K562 (cell line): ENCODE data around the gene TFPI. TPM values are rescaled to one million over a fixed set of nuclear protein-coding genes. Genes with fewer than 3 reads are reported as not detected.
A peak's percentile ranks its signal among the peaks of the same experiment; 100 is the strongest.

ENCODE experiments used
- ARNT ChIP-seq, 2 experiments: fragments of 450-650 bp; IDR thresholded peaks; 2 replicates each; pipeline ENCODE4 v1.6.1; 2016; ENCODE audit warnings: mild to moderate bottlenecking in 1 of 2
- BRD4 ChIP-seq: fragments of 200-600 bp; sonication (generic); IDR thresholded peaks from 2 replicates; pipeline ENCODE4 v1.6.1; 2017; ENCODE audit warnings: inconsistent platforms
- CHCHD3 ChIP-seq: fragments of 250-450 bp; sonication (Bioruptor Pico); IDR thresholded peaks from 2 replicates; pipeline ENCODE4 v2.1.2; 2022; ENCODE audit warnings: mild to moderate bottlenecking
- FOXK2 ChIP-seq, 2 experiments: fragments of 450-650 bp; IDR thresholded peaks in 1 of 2; conservative IDR thresholded peaks in 1 of 2; 2 replicates each; pipeline ENCODE4 v1.6.1; 2016; ENCODE audit warnings: low read depth in 2 of 2, mild to moderate bottlenecking in 1 of 2
- HIVEP1 ChIP-seq: fragments of 250-450 bp; sonication (Bioruptor Pico); IDR thresholded peaks from 2 replicates; pipeline ENCODE4 v1.4.0; 2020; ENCODE audit warnings: mild to moderate bottlenecking
- HMGN3 ChIP-seq: IDR thresholded peaks from 2 replicates; pipeline ENCODE4 v1.6.1; 2011; ENCODE audit warnings: borderline replicate concordance, low read depth, mild to moderate bottlenecking, mixed read lengths, low read length; ENCODE audit not compliant: insufficient read length; ENCODE audit errors: extremely low read depth
- MCM7 ChIP-seq, 2 experiments: fragments of 450-650 bp; IDR thresholded peaks; 2 replicates each; pipeline ENCODE4 v1.6.1; 2016 to 2018
- MTA1 ChIP-seq: fragments of 450-650 bp; IDR thresholded peaks from 2 replicates; pipeline ENCODE4 v1.6.1; 2017; ENCODE audit warnings: borderline replicate concordance
- MXI1 ChIP-seq: IDR thresholded peaks from 2 replicates; pipeline ENCODE4 v1.6.1; 2011; ENCODE audit warnings: low read depth, mild to moderate bottlenecking, improper control_type of control experiment, low read length
- NEUROD1 ChIP-seq: fragments of 150-350 bp; IDR thresholded peaks from 2 replicates; pipeline ENCODE4 v1.6.1; 2014; ENCODE audit warnings: borderline replicate concordance, low read length, low read depth; ENCODE audit not compliant: partially characterized antibody
- NFRKB ChIP-seq: fragments of 450-650 bp; IDR thresholded peaks from 2 replicates; pipeline ENCODE4 v1.6.1; 2016; ENCODE audit warnings: low read depth
- NKRF ChIP-seq: fragments of 450-650 bp; IDR thresholded peaks from 2 replicates; pipeline ENCODE4 v1.6.1; 2016; ENCODE audit warnings: borderline replicate concordance
- NONO ChIP-seq, 2 experiments: fragments of 200-400 bp in 1 of 2; fragments of 450-650 bp in 1 of 2; formaldehyde crosslinking in 1 of 2; IDR thresholded peaks; 2 replicates each; pipeline ENCODE4 v1.6.1; 2017; ENCODE audit warnings: low read depth in 2 of 2, mild to moderate bottlenecking in 2 of 2, moderate library complexity in 2 of 2, low read length in 1 of 2
- STAT6 ChIP-seq: sonication (generic); formaldehyde crosslinking; IDR thresholded peaks from 2 replicates; pipeline ENCODE4 v1.8.1; 2023; ENCODE audit warnings: mild to moderate bottlenecking, missing genetic modification reagents
- SUPT5H ChIP-seq: fragments of 450-650 bp; IDR thresholded peaks from 2 replicates; pipeline ENCODE4 v1.6.1; 2016
- TCF7 ChIP-seq: sonication (generic); IDR thresholded peaks from 2 replicates; pipeline ENCODE4 v1.6.1; 2016; ENCODE audit warnings: antibody characterized with exemption, borderline replicate concordance
- TCFL5 ChIP-seq: fragments of 250-450 bp; sonication (Bioruptor Pico); conservative IDR thresholded peaks from 2 replicates; pipeline ENCODE4 v1.6.1; 2021; ENCODE audit warnings: mild to moderate bottlenecking, moderate library complexity, matching md5 sums
- TOE1 ChIP-seq, 2 experiments: fragments of 450-650 bp in 1 of 2; sonication (generic) in 1 of 2; formaldehyde crosslinking in 1 of 2; IDR thresholded peaks; 2 replicates each; pipeline versions ENCODE4 v1.7.1 to v1.8.0; 2016 to 2022; ENCODE audit warnings: borderline replicate concordance in 2 of 2, mild to moderate bottlenecking in 2 of 2, antibody characterized with exemption in 1 of 2, inconsistent platforms in 1 of 2, low read depth in 1 of 2, missing genetic modification reagents in 1 of 2, moderate library complexity in 1 of 2
- ZNF282 ChIP-seq: sonication (generic); formaldehyde crosslinking; IDR thresholded peaks from 2 replicates; pipeline ENCODE4 v1.8.1; 2023; ENCODE audit warnings: missing genetic modification reagents
- ZNF436 ChIP-seq: fragments of 250-450, 450-650 bp; sonication (Bioruptor Pico); formaldehyde crosslinking; IDR thresholded peaks from 2 replicates; pipeline ENCODE4 v1.7.0; 2020; ENCODE audit warnings: mild to moderate bottlenecking
- ZNF584 ChIP-seq: fragments of 200-800 bp; sonication (Bioruptor generic); IDR thresholded peaks from 2 replicates; pipeline ENCODE4 v1.6.1; 2016; ENCODE audit warnings: low read depth, mild to moderate bottlenecking, missing genetic modification characterization, missing compliant biosample characterization
- ZNF695 ChIP-seq: fragments of 450-650 bp; formaldehyde crosslinking; IDR thresholded peaks from 2 replicates; pipeline ENCODE4 v1.4.0; 2020; ENCODE audit warnings: mild to moderate bottlenecking, moderate library complexity
- ZNF699 ChIP-seq: fragments of 250-450 bp; sonication (Bioruptor Pico); IDR thresholded peaks from 2 replicates; pipeline ENCODE4 v1.8.0; 2021; ENCODE audit warnings: mild to moderate bottlenecking, moderate library complexity; ENCODE audit not compliant: insufficient replicate concordance
- ZNF75A ChIP-seq: fragments of 450-650 bp; formaldehyde crosslinking; IDR thresholded peaks from 2 replicates; pipeline ENCODE4 v1.4.0; 2020; ENCODE audit warnings: mild to moderate bottlenecking
- polyA plus RNA-seq, 8 experiments: library from polyadenylated mRNA; depleted of rRNA in 4 of 8; stranded (reverse) in 5 of 8; unstranded in 3 of 8; fragments of >200 nt; fragmentation: Nextera tagmentation in 2 of 8; fragmentation: Illumina TruSeq in 1 of 8; extraction: Ambion mirVana in 2 of 8; extraction: Trizol in 1 of 8; gene quantifications; 2 replicates each; pipeline versions ENCODE4 v1.2.1 to v1.2.3, GENCODE V29; 2011 to 2014; ENCODE audit warnings: inconsistent platforms in 1 of 8, missing spikeins in 1 of 8
- total RNA-seq, 7 experiments: library from RNA; depleted of rRNA in 6 of 7; stranded (reverse); fragments of >200 nt in 6 of 7; fragmentation: Illumina TruSeq in 2 of 7; extraction: Trizol in 2 of 7; gene quantifications; 2 replicates each; pipeline versions ENCODE4 v1.2.1 to v1.2.3, GENCODE V29; 2011 to 2021; ENCODE audit warnings: low replicate concordance in 1 of 7

TFPI gene
- total and polyA plus RNA-seq, 9 of the 15 experiments (the other 6 are each of a cell fraction or from before 2014, with no cell fraction given): 53.5 to 219 (median 100) TPM

DNA sequence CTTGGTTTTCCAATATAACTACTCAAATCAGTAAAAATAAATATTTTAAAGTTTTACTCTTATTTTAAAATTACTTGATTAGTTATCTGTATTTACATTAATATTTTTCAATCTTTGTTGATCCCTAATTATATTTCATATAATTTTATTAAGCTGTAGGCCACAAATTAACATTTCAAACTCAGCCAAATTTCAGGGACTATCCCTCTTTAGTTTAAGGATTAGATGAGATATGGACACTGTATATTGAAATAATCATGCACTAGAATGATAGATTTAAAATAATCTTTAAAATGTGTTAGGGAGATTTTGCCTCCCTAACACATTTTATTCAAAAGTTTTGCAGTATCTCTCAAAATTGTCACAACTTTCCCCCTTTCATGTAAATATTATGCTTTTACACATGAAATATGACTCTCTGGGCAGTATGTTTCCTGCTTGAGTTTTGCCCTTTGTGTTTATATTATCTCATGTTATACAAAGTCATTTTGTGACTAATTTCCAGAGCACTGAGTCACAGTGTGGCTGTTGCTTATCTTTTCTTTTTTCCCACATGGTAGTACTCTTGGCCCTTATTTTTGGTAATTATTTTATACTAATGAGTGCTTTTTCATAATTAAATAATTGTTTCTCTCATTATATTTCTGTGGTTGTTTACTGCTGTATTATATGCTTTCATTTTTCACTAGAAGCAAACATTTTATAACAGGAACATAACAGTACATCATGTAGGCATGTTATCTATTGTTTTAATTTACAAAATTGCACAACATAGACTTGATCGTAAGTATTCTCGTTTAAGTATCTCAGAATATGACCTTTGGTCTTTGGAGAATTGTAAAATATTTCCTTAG lies 1.2 kb downstream of the TFPI start (continued):
- TF ChIP-seq NEUROD1: no peak
- TF ChIP-seq HIVEP1 (CRISPR knock-in tag): no peak
- TF ChIP-seq ZNF699 (CRISPR knock-in tag): no peak
- TF ChIP-seq NFRKB: no peak; the same call in none of the 2 replicates
- peak; percentile 72 to 87; a peak in 3 of 4 replicates for TF ChIP-seq FOXK2 (conservative IDR thresholded peaks at IDR 0.05 in 1 of 2, IDR thresholded peaks at IDR 0.05 in 1 of 2; ENCODE audit: low read depth in 2 of 2)
- peak; percentile 77; the same call in 1 of the 2 replicates for TF ChIP-seq MTA1
- TF ChIP-seq ZNF436 (CRISPR knock-in tag): no peak
- TF ChIP-seq HMGN3: no peak
- peak; percentile 57; the same call in 1 of the 2 replicates for TF ChIP-seq NKRF
- TF ChIP-seq MCM7 (IDR thresholded peaks at IDR 0.05): no peak
- TF ChIP-seq CHCHD3 (CRISPR knock-in tag): no peak
- no peak for TF ChIP-seq ZNF584 (CRISPR knock-in tag)
- no peak for TF ChIP-seq ZNF75A (CRISPR knock-in tag)
- no peak for TF ChIP-seq NONO (IDR thresholded peaks at IDR 0.05; ENCODE audit: low read depth in 2 of 2, low read length in 1 of 2)
- no peak for TF ChIP-seq MXI1
- TF ChIP-seq SUPT5H: peak; percentile 59
- no peak for TF ChIP-seq ZNF695 (CRISPR knock-in tag)
- peak; percentile 55 to 75; a peak in 2 of 4 replicates for TF ChIP-seq ARNT (IDR thresholded peaks at IDR 0.05)
- no peak for TF ChIP-seq TCF7
- no peak for TF ChIP-seq STAT6 (CRISPR knock-in tag)
- TF ChIP-seq ZNF282 (CRISPR knock-in tag): no peak
- TF ChIP-seq TOE1 (IDR thresholded peaks at IDR 0.05; ENCODE audit: borderline replicate concordance): no peak
- no peak for TF ChIP-seq TOE1 (CRISPR knock-in tag; IDR thresholded peaks at IDR 0.05; ENCODE audit: borderline replicate concordance, low read depth)
- no peak for TF ChIP-seq TCFL5
- no peak for TF ChIP-seq BRD4
